HepG2 (cell line): ENCODE results near the gene CTSW. TPM values are rescaled to one million over a fixed set of nuclear protein-coding genes. Genes with fewer than 3 reads are reported as not detected.

Experiments used
- ADNP ChIP-seq: sonication (generic); formaldehyde crosslinking; IDR thresholded peaks from 2 replicates; pipeline ENCODE4 v1.4.0; 2020; ENCODE audit warnings: missing genetic modification reagents
- ATAD3A ChIP-seq: sonication (generic); formaldehyde crosslinking; IDR thresholded peaks from 2 replicates; pipeline ENCODE4 v1.4.0; 2020; ENCODE audit warnings: missing genetic modification reagents
- FOXM1 ChIP-seq: sonication (generic); formaldehyde crosslinking; IDR thresholded peaks from 2 replicates; pipeline ENCODE4 v1.5.0; 2020; ENCODE audit warnings: missing genetic modification reagents
- GTF3A ChIP-seq: sonication (generic); formaldehyde crosslinking; conservative IDR thresholded peaks from 2 replicates; pipeline ENCODE4 v1.4.0; 2020; ENCODE audit warnings: mild to moderate bottlenecking, missing genetic modification reagents
- KDM5A ChIP-seq: fragments of 200-600 bp; sonication (generic); IDR thresholded peaks from 2 replicates; pipeline ENCODE4 v1.7.0; 2018; ENCODE audit warnings: antibody characterized with exemption, mild to moderate bottlenecking, low read length, borderline replicate concordance
- KLF16 ChIP-seq, 2 experiments: sonication (generic) in 1 of 2; formaldehyde crosslinking in 1 of 2; IDR thresholded peaks; 2 replicates each; pipeline versions ENCODE4 v1.6.1 to v1.8.0; 2016 to 2023; ENCODE audit warnings: missing genetic modification reagents in 2 of 2, missing compliant biosample characterization in 1 of 2
- MAFG ChIP-seq: sonication (generic); formaldehyde crosslinking; IDR thresholded peaks from 2 replicates; pipeline ENCODE4 v1.5.1; 2020; ENCODE audit warnings: mild to moderate bottlenecking, missing genetic modification reagents
- NR2F1 ChIP-seq, 2 experiments: fragments of 450-650 bp in 1 of 2; formaldehyde crosslinking in 1 of 2; IDR thresholded peaks; 2 replicates each; pipeline versions ENCODE4 v1.5.0 to v1.6.1; 2016 to 2020; ENCODE audit warnings: mild to moderate bottlenecking in 1 of 2, missing compliant biosample characterization in 1 of 2, missing genetic modification reagents in 1 of 2, moderate library complexity in 1 of 2
- ZEB1 ChIP-seq: IDR thresholded peaks from 2 replicates; pipeline ENCODE4 v1.6.1; 2012; ENCODE audit warnings: mild to moderate bottlenecking, low read depth, inconsistent platforms; ENCODE audit not compliant: insufficient replicate concordance
- ZKSCAN1 ChIP-seq: fragments of 150-350 bp; IDR thresholded peaks from 2 replicates; pipeline ENCODE4 v1.6.1; 2014; ENCODE audit warnings: low read length
- ZNF274 ChIP-seq: sonication (generic); formaldehyde crosslinking; IDR thresholded peaks from 2 replicates; pipeline ENCODE4 v1.5.1; 2020; ENCODE audit warnings: mild to moderate bottlenecking, missing genetic modification reagents
- ZNF788 ChIP-seq: sonication (generic); formaldehyde crosslinking; IDR thresholded peaks from 2 replicates; pipeline ENCODE4 v1.5.0; 2020; ENCODE audit warnings: mild to moderate bottlenecking, missing genetic modification reagents, borderline replicate concordance
- ZNF792 ChIP-seq: IDR thresholded peaks from 2 replicates; pipeline ENCODE4 v1.6.1; 2016
- ZSCAN20 ChIP-seq: sonication (generic); formaldehyde crosslinking; IDR thresholded peaks from 2 replicates; pipeline ENCODE4 v1.4.0; 2020; ENCODE audit warnings: missing genetic modification reagents, mild to moderate bottlenecking, borderline replicate concordance
- polyA plus RNA-seq, 8 experiments: library from polyadenylated mRNA; depleted of rRNA in 3 of 8; stranded (reverse) in 7 of 8; unstranded in 1 of 8; fragments of >200 nt; fragmentation: Illumina TruSeq in 4 of 8; extraction: Trizol in 4 of 8; gene quantifications; 2 replicates each; pipeline versions ENCODE4 v1.2.1 to v1.2.3, GENCODE V29; 2011 to 2016; ENCODE audit warnings: low read depth in 4 of 8, missing spikeins in 1 of 8, mixed read lengths in 1 of 8; ENCODE audit not compliant: insufficient read depth in 1 of 8
- total RNA-seq, 5 experiments: library from RNA; depleted of rRNA; stranded (reverse); fragments of >200 nt; fragmentation: Illumina TruSeq; extraction: Trizol; gene quantifications; 2 replicates each; pipeline ENCODE4 v1.2.3, GENCODE V29; 2016; ENCODE audit warnings: low read depth in 1 of 5
- TF ChIP-seq, protein P1 (sequence below): sonication (generic); formaldehyde crosslinking; IDR thresholded peaks from 2 replicates; pipeline ENCODE4 v1.4.0; 2020; ENCODE audit warnings: missing genetic modification reagents, mild to moderate bottlenecking, borderline replicate concordance
- TF ChIP-seq, protein P2 (sequence below): sonication (generic); formaldehyde crosslinking; IDR thresholded peaks from 2 replicates; pipeline ENCODE4 v1.5.0; 2020; ENCODE audit warnings: missing genetic modification reagents, mild to moderate bottlenecking, borderline replicate concordance
- TF ChIP-seq, protein P3 (sequence below): sonication (generic); formaldehyde crosslinking; IDR thresholded peaks from 2 replicates; pipeline ENCODE4 v1.4.0; 2020; ENCODE audit warnings: mild to moderate bottlenecking, missing genetic modification reagents

Gene CTSW
- total and polyA plus RNA-seq, 2 of the 13 experiments (the other 11 are each of a cell fraction or from before 2014, with no cell fraction given), result 0.09 TPM; not detected in 1

DNA sequence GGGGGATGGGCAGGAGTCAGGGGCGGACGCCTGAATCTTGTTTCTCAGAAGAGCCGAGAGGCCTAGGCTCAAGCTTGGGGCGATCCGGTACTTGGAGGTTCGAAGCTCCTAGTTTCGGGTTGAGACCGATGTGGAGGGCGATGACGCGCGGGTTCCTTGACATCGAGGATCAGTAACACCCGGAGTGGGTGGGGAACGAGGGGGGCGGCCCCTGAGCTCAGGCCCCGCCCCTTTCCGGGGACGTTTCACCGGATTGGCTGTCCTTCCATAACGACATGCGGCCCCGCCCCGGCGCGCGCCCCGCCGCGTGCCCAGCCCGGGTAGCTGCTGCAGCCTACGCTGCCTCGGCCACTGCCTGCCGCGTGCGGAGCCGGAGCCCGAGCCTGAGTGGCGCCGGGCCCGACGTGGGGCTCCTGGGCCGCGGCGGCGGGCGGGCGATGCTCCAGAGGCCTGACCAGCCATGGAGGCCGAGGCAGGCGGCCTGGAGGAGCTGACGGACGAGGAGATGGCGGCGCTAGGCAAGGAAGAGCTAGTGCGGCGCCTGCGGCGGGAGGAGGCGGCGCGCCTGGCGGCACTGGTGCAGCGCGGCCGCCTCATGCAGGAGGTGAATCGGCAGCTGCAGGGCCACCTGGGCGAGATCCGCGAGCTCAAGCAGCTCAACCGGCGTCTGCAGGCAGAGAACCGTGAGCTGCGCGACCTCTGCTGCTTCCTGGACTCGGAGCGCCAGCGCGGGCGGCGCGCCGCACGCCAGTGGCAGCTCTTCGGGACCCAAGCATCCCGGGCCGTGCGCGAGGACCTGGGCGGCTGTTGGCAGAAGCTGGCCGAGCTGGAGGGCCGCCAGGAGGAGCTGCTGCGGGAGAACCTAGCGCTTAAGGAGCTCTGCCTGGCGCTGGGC is 10.9 kb downstream of the CTSW start, which contains the start of gene CCDC85B (continued):
- TF ChIP-seq MAFG (CRISPR knock-in tag), result no peak
- TF ChIP-seq, protein P1, sequence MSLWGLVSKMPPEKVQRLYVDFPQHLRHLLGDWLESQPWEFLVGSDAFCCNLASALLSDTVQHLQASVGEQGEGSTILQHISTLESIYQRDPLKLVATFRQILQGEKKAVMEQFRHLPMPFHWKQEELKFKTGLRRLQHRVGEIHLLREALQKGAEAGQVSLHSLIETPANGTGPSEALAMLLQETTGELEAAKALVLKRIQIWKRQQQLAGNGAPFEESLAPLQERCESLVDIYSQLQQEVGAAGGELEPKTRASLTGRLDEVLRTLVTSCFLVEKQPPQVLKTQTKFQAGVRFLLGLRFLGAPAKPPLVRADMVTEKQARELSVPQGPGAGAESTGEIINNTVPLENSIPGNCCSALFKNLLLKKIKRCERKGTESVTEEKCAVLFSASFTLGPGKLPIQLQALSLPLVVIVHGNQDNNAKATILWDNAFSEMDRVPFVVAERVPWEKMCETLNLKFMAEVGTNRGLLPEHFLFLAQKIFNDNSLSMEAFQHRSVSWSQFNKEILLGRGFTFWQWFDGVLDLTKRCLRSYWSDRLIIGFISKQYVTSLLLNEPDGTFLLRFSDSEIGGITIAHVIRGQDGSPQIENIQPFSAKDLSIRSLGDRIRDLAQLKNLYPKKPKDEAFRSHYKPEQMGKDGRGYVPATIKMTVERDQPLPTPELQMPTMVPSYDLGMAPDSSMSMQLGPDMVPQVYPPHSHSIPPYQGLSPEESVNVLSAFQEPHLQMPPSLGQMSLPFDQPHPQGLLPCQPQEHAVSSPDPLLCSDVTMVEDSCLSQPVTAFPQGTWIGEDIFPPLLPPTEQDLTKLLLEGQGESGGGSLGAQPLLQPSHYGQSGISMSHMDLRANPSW (CRISPR knock-in tag), result no peak
- 0 out of 2 replicates have a peak, but pooled peaks have one; percentile 46 for TF ChIP-seq GTF3A (CRISPR knock-in tag)
- peak in 1 of 2 experiments; percentile 58; a peak in 2 of 4 replicates for TF ChIP-seq KLF16 (CRISPR knock-in tag; IDR thresholded peaks at IDR 0.05)
- no peak for TF ChIP-seq ZKSCAN1
- TF ChIP-seq, protein P2, sequence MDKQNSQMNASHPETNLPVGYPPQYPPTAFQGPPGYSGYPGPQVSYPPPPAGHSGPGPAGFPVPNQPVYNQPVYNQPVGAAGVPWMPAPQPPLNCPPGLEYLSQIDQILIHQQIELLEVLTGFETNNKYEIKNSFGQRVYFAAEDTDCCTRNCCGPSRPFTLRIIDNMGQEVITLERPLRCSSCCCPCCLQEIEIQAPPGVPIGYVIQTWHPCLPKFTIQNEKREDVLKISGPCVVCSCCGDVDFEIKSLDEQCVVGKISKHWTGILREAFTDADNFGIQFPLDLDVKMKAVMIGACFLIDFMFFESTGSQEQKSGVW (CRISPR knock-in tag), result no peak
- TF ChIP-seq FOXM1 (CRISPR knock-in tag), result 0 out of 2 replicates have a peak, but pooled peaks have one; percentile 65
- TF ChIP-seq ZNF788, result peak; percentile 26; the same call in 1 of the 2 replicates
- peak; percentile 85; the same call in 1 of the 2 replicates for TF ChIP-seq ZSCAN20 (CRISPR knock-in tag)
- no peak for TF ChIP-seq ATAD3A
- no peak for TF ChIP-seq NR2F1 (CRISPR knock-in tag; IDR thresholded peaks at IDR 0.05)
- TF ChIP-seq, protein P3, sequence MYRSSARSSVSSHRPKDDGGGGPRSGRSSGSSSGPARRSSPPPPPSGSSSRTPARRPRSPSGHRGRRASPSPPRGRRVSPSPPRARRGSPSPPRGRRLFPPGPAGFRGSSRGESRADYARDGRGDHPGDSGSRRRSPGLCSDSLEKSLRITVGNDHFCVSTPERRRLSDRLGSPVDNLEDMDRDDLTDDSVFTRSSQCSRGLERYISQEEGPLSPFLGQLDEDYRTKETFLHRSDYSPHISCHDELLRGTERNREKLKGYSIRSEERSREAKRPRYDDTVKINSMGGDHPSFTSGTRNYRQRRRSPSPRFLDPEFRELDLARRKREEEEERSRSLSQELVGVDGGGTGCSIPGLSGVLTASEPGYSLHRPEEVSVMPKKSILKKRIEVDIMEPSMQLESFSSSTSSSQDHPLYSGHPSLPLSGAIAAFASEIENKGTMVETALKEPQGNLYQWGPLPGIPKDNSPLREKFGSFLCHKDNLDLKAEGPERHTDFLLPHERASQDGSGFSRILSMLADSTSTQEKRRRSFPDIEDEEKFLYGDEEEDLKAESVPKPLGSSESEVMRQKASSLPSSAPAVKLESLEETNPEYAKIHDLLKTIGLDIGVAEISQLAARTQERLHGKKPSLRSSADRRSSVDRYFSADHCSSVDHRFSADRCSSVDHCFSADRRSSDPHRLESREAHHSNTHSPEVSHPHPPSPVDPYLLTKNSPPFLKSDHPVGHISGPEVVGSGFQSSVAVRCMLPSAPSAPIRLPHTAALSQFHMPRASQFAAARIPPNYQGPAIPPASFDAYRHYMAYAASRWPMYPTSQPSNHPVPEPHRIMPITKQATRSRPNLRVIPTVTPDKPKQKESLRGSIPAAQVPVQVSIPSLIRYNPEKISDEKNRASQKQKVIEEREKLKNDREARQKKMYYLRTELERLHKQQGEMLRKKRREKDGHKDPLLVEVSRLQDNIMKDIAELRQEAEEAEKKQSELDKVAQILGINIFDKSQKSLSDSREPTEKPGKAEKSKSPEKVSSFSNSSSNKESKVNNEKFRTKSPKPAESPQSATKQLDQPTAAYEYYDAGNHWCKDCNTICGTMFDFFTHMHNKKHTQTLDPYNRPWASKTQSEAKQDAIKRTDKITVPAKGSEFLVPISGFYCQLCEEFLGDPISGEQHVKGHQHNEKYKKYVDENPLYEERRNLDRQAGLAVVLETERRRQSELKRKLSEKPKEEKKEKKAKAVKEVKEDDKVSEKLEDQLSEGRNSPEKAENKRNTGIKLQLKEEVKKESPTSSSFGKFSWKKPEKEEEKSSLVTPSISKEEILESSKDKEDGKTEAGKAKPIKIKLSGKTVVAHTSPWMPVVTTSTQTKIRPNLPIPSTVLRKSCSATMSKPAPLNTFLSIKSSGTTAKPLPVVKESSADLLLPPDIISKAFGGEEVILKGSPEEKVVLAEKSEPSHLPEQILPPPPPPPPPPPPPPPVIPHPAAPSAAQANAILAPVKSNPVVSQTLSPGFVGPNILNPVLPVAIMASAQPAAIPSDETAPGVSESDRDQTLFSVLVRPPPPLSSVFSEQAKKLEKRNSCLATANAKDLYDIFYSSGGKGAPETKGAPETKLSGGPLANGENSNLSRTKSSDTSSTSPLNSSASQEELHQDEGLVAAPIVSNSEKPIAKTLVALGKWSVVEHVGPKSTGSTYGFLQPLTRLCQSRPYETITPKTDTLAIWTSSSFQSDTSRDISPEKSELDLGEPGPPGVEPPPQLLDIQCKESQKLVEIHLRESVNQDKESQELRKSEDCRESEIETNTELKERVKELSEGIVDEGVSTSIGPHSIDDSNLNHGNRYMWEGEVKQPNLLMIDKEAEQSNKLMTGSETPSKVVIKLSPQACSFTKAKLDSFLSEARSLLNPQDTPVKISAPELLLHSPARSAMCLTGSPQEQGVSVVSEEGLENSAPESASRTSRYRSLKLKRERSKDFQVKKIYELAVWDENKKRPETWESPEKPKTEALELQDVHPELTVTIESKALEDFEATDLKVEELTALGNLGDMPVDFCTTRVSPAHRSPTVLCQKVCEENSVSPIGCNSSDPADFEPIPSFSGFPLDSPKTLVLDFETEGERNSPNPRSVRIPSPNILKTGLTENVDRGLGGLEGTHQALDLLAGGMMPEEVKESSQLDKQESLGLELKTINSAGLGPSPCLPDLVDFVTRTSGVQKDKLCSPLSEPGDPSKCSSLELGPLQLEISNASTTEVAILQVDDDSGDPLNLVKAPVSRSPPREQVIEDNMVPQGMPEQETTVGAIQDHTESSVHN, result no peak
- TF ChIP-seq ZNF274 (CRISPR knock-in tag), result no peak; the same call in none of the 2 replicates
- no peak for TF ChIP-seq ZEB1
- TF ChIP-seq KDM5A, result peak; percentile 21; the same call in 1 of the 2 replicates
- no peak for TF ChIP-seq ADNP (CRISPR knock-in tag)
- no peak for TF ChIP-seq ZNF792 (CRISPR knock-in tag)
